Neural cell (in vitro differentiated cells): Measurements from ENCODE around the gene ZBTB2.
"Not testable (repeated sequence)": the region's sequence is repeated elsewhere in the genome, so short reads cannot be mapped to it uniquely, and the experiment has no call there.

Experiments used
- CTCF ChIP-seq: fragments of 450-650 bp; IDR thresholded peaks from 2 replicates; pipeline ENCODE4 v1.5.1; 2014; ENCODE audit warnings: antibody characterized with exemption, mild to moderate bottlenecking, moderate library complexity; ENCODE audit not compliant: poor library complexity, severe bottlenecking
- EZH2 ChIP-seq: fragments of 200-600, 300-800 bp; shearing (Covaris generic), sonication (generic); IDR thresholded peaks from 2 replicates; pipeline ENCODE4 v1.6.1; 2014; ENCODE audit warnings: antibody characterized with exemption, low read length, borderline replicate concordance, mild to moderate bottlenecking; ENCODE audit not compliant: insufficient read depth, poor library complexity, severe bottlenecking
- POLR2AphosphoS5 ChIP-seq: IDR thresholded peaks from 2 replicates; pipeline ENCODE4 v1.6.1; 2012
- RAD21 ChIP-seq: fragments of 450-650 bp; conservative IDR thresholded peaks from 2 replicates; pipeline ENCODE4 v1.6.1; 2014; ENCODE audit warnings: antibody characterized with exemption, mild to moderate bottlenecking, moderate library complexity

GRCh38 chr6:151356983-151357382 lies 34.4 kb downstream of the ZBTB2 start:
- TF ChIP-seq CTCF, POLR2AphosphoS5, RAD21, EZH2: not testable (repeated sequence)
